Mucosa of stomach (tissue), 1 donor: ENCODE data around the gene PRKN.

Experiments used
- H3K27me3 ChIP-seq: one replicate; pipeline ENCODE4 v1.7.0; 2013; ENCODE audit warnings: mild to moderate bottlenecking, low read length; ENCODE audit not compliant: control insufficient read depth, insufficient read depth
- H3K36me3 ChIP-seq: one replicate; pipeline ENCODE4 v1.7.0; 2013; ENCODE audit warnings: low read length; ENCODE audit not compliant: control insufficient read depth, insufficient read depth
- H3K4me1 ChIP-seq: one replicate; pipeline ENCODE4 v1.7.0; 2013; ENCODE audit warnings: mild to moderate bottlenecking, low read length; ENCODE audit not compliant: control insufficient read depth, insufficient read depth
- H3K4me3 ChIP-seq: one replicate; pipeline ENCODE4 v1.7.0; 2013; ENCODE audit warnings: low read length
- H3K9ac ChIP-seq: one replicate; pipeline ENCODE4 v1.7.0; 2013; ENCODE audit warnings: mild to moderate bottlenecking, low read length, moderate library complexity
- H3K9me3 ChIP-seq: one replicate; pipeline ENCODE4 v1.7.0; 2013; ENCODE audit warnings: mild to moderate bottlenecking, low read length, moderate library complexity; ENCODE audit not compliant: control insufficient read depth
- donor health status: Pancreatic carcinoma.

Gene PRKN

GRCh38 chr6:161407581-161407980 lies 1320.0 kb downstream of the PRKN start:
- Histone ChIP-seq H3K4me3 (no peak overlapping the region), H3K4me1 (no peaks in the 10 kb centered on the region), H3K9ac (no peak overlapping the region), H3K9me3 (no peaks in the 10 kb centered on the region), H3K27me3 (no peaks in the 10 kb centered on the region), H3K36me3 (no peaks in the 10 kb centered on the region)

- Histone ChIP-seq H3K9me3 (no peaks in the 10 kb centered on the region), H3K9ac (no peak overlapping the region), H3K27me3 (no peaks in the 10 kb centered on the region), H3K4me3 (no peak overlapping the region), H3K36me3 (no peaks in the 10 kb centered on the region), H3K4me1 (no peaks in the 10 kb centered on the region)
These were observed 1320.5 kb downstream of the PRKN start for GRCh38 chr6:161407115-161407514.

GRCh38 chr6:161406646-161407045 lies 1320.9 kb downstream of the PRKN start:
- no peak overlapping the region for H3K9ac ChIP-seq
- H3K4me1 ChIP-seq, result no peaks in the 10 kb centered on the region
- H3K4me3 ChIP-seq, result no peak overlapping the region
- H3K27me3 ChIP-seq, result no peaks in the 10 kb centered on the region
- H3K9me3 ChIP-seq, result no peaks in the 10 kb centered on the region
- H3K36me3 ChIP-seq, result no peaks in the 10 kb centered on the region

- Histone ChIP-seq H3K4me3 (no peak overlapping the region), H3K4me1 (no peaks in the 10 kb centered on the region), H3K9ac (no peak overlapping the region), H3K27me3 (no peaks in the 10 kb centered on the region), H3K36me3 (no peaks in the 10 kb centered on the region), H3K9me3 (no peaks in the 10 kb centered on the region)
These were observed 1322.1 kb downstream of the PRKN start for GRCh38 chr6:161405418-161405817.

- Histone ChIP-seq H3K4me3 (no peak overlapping the region), H3K27me3 (no peaks in the 10 kb centered on the region), H3K36me3 (no peaks in the 10 kb centered on the region), H3K9me3 (no peaks in the 10 kb centered on the region), H3K4me1 (no peaks in the 10 kb centered on the region), H3K9ac (no peak overlapping the region)
These were observed 1323.8 kb downstream of the PRKN start for GRCh38 chr6:161403717-161404116.

- no peaks in the 10 kb centered on the region for H3K27me3 ChIP-seq
- no peaks in the 10 kb centered on the region for H3K36me3 ChIP-seq
- no peaks in the 10 kb centered on the region for H3K4me1 ChIP-seq
- H3K4me3 ChIP-seq, result no peak overlapping the region
- no peak overlapping the region for H3K9ac ChIP-seq
- H3K9me3 ChIP-seq, result no peaks in the 10 kb centered on the region
These were observed 1325.8 kb downstream of the PRKN start for GRCh38 chr6:161401587-161402309.

- Histone ChIP-seq H3K9me3 (no peaks in the 10 kb centered on the region), H3K4me3 (no peak overlapping the region), H3K27me3 (no peaks in the 10 kb centered on the region), H3K36me3 (no peaks in the 10 kb centered on the region), H3K9ac (no peak overlapping the region), H3K4me1 (no peaks in the 10 kb centered on the region)
These were observed 1326.9 kb downstream of the PRKN start for GRCh38 chr6:161400671-161401070.

- Histone ChIP-seq H3K9ac (no peak overlapping the region), H3K4me3 (no peak overlapping the region), H3K36me3 (no peaks in the 10 kb centered on the region), H3K27me3 (no peaks in the 10 kb centered on the region), H3K4me1 (no peaks in the 10 kb centered on the region), H3K9me3 (no peaks in the 10 kb centered on the region)
These were observed 1331.0 kb downstream of the PRKN start for GRCh38 chr6:161396539-161396938.

GRCh38 chr6:161395716-161396231 lies 1331.8 kb downstream of the PRKN start:
- Histone ChIP-seq H3K4me3 (no peak overlapping the region), H3K27me3 (no peaks in the 10 kb centered on the region), H3K36me3 (no peaks in the 10 kb centered on the region), H3K4me1 (no peaks in the 10 kb centered on the region), H3K9ac (no peak overlapping the region), H3K9me3 (no peaks in the 10 kb centered on the region)

GRCh38 chr6:161394437-161394836 lies 1333.1 kb downstream of the PRKN start:
- no peaks in the 10 kb centered on the region for H3K27me3 ChIP-seq
- no peaks in the 10 kb centered on the region for H3K36me3 ChIP-seq
- no peak overlapping the region for H3K4me3 ChIP-seq
- no peaks in the 10 kb centered on the region for H3K4me1 ChIP-seq
- H3K9me3 ChIP-seq, result no peaks in the 10 kb centered on the region
- no peak overlapping the region for H3K9ac ChIP-seq

- Histone ChIP-seq H3K36me3 (no peaks in the 10 kb centered on the region), H3K4me1 (no peaks in the 10 kb centered on the region), H3K9me3 (no peaks in the 10 kb centered on the region), H3K4me3 (no peak overlapping the region), H3K9ac (no peak overlapping the region), H3K27me3 (no peaks in the 10 kb centered on the region)
These were observed 1333.7 kb downstream of the PRKN start for GRCh38 chr6:161393839-161394364.

GRCh38 chr6:161393292-161393691 lies 1334.3 kb downstream of the PRKN start:
- Histone ChIP-seq H3K4me1 (no peaks in the 10 kb centered on the region), H3K9ac (no peak overlapping the region), H3K36me3 (no peaks in the 10 kb centered on the region), H3K27me3 (no peaks in the 10 kb centered on the region), H3K4me3 (no peak overlapping the region), H3K9me3 (no peaks in the 10 kb centered on the region)
